ENCODE data around the gene MILR1.
A peak's percentile ranks its signal among the peaks of the same experiment; 100 is the strongest.

MILR1 gene, protein sequence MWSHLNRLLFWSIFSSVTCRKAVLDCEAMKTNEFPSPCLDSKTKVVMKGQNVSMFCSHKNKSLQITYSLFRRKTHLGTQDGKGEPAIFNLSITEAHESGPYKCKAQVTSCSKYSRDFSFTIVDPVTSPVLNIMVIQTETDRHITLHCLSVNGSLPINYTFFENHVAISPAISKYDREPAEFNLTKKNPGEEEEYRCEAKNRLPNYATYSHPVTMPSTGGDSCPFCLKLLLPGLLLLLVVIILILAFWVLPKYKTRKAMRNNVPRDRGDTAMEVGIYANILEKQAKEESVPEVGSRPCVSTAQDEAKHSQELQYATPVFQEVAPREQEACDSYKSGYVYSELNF

DNA sequence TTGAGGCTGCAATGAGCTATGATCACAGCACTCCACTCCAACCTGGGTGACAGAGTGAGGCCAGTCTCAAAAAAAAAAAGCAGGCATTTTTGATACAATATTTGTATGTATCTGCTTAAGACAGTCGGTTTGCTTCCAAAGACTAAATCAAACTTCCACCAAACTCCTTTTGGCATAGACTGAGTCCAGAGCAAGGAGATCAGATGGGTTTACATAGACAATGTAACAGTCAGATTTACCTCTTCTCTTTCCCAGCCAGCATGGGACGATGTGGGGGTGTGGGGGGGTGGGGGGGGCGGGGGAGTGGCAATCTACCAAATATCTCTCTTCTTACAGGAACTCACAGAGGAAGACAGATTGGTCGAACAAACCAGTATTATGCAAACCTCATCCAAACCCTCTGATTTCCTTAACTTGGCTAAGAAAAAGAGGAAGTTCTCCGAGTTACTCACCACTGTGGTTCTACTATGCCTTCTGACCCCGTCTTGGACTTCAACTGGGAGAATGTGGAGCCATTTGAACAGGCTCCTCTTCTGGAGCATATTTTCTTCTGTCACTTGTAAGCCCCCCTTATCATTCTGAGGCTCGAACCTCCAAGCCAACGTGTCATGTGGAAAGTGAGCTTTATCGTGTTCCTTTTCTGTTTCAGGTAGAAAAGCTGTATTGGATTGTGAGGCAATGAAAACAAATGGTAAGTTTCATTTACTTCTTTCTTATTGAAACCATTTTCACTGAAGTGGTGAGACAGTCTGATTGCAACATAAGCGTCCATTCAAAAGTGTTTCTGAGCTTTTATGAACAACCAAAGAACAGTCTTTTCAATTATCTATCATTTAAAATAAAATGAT lies at the start of gene MILR1:
MILR1 (plus strand) TSS at position 451 of the 848 bp plus-strand sequence; CDS start at position 505, 54 bp downstream.
- Histone ChIP-seq H3K27ac (peak within 1 kb of the TSS; percentile 91 to 99 (median 96)), H3K36me3 (peaks cover 21 to 40% (median 40%) of the 10 kb centered on the region in 11 experiments), H4K20me1 (no peaks in the 10 kb centered on the region), H3K9ac (peak within 1 kb of the TSS; percentile 84 to 96 (median 89)), H3K9me3 (replicated peaks in 1 of 11) (peaks cover 0 to 32% (median 6%) of the 10 kb centered on the region in 11 experiments; a peak in 8 of 22 replicates), H3K4me3 (peak within 1 kb of the TSS; percentile 51 to 76 (median 66)), H3K4me1 (peaks cover 58 to 82% (median 80%) of the 10 kb centered on the region in 10 experiments), H3K4me2 (peak within 1 kb of the TSS; percentile 84 to 99 (median 91)), H3K27me3 (no peaks in the 10 kb centered on the region)
- peak in 8 of 11 experiments; percentile 12 to 72 (median 44); a peak in 13 of 22 replicates for TF ChIP-seq Cebpa-rat (IDR thresholded peaks at IDR 0.05)

- Histone ChIP-seq H3K9ac (peak overlapping the region in 7 of 11 experiments; percentile 16 to 58 (median 45); a peak in 7 of 22 replicates), H3K4me3 (no peak overlapping the region), H3K4me1 (peaks cover 70 to 100% (median 87%) of the 10 kb centered on the region in 10 experiments), H3K27ac (peak overlapping the region; percentile 50 to 89 (median 81); a peak in 17 of 22 replicates), H3K9me3 (replicated peaks in 1 of 11) (peaks cover 0 to 11% (median 0%) of the 10 kb centered on the region in 11 experiments; a peak in 4 of 22 replicates), H3K36me3 (peaks cover 0 to 26% (median 0%) of the 10 kb centered on the region in 11 experiments; a peak in 4 of 22 replicates), H4K20me1 (no peaks in the 10 kb centered on the region; a peak in 1 of 22 replicates), H3K27me3 (no peaks in the 10 kb centered on the region), H3K4me2 (peak overlapping the region; percentile 71 to 93 (median 88))
- TF ChIP-seq Cebpa-rat (IDR thresholded peaks at IDR 0.05): no peak
These were observed 49.2 kb upstream of the MILR1 start for GRCh38 chr17:64399767-64400156.

- Histone ChIP-seq H3K27ac (peak overlapping the region; percentile 67 to 89 (median 81); a peak in 20 of 22 replicates), H3K9me3 (replicated peaks in 1 of 11) (peaks cover 0 to 11% (median 0%) of the 10 kb centered on the region in 11 experiments; a peak in 4 of 22 replicates), H3K4me2 (peak overlapping the region; percentile 71 to 93 (median 88)), H4K20me1 (no peaks in the 10 kb centered on the region; a peak in 1 of 22 replicates), H3K4me3 (0 out of 20 replicates have a peak overlapping the region, but pooled peaks of 1 of the 10 experiments have one; percentile 1), H3K36me3 (peaks cover 0 to 26% (median 0%) of the 10 kb centered on the region in 11 experiments; a peak in 4 of 22 replicates), H3K4me1 (peaks cover 79 to 100% (median 92%) of the 10 kb centered on the region in 10 experiments), H3K27me3 (no peaks in the 10 kb centered on the region), H3K9ac (peak overlapping the region in 8 of 11 experiments; percentile 3 to 70 (median 56); a peak in 8 of 22 replicates)
- no peak for TF ChIP-seq Cebpa-rat (IDR thresholded peaks at IDR 0.05)
These were observed 48.3 kb upstream of the MILR1 start for GRCh38 chr17:64400642-64401041.

DNA sequence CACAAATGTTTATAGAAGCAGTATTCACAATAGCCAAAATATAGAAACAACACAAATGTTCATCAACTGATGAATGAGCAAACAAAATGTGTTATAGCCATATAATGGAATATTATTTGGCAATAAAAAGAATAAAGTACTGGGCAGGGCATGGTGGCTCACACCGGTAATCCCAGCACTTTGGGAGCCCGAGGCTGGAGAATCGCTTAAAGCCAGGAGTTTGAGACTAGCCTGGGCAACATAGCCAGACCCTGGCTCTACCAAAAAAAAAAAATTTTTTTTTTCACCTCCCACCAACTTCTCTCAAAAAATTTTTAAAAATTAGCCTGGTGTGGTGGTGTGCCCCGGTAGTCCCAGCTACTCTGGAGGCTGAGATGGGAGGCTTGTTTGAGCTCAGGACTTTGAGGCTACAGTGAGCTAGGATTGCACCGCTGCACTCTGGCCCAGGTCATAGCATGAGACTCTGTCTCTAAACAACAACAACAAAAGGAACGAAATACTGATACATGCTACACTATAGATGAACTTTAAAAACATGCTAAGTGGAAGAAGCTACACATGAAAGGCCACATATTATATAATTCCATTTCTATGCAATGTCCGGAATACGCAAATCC lies 47.6 kb upstream of the MILR1 start:
- peak overlapping the region in 2 of 10 experiments; percentile 7 to 33; a peak in 2 of 20 replicates for H3K4me3 ChIP-seq
- no peak for TF ChIP-seq Cebpa-rat (IDR thresholded peaks at IDR 0.05)
- peak overlapping the region; percentile 71 to 93 (median 88) for H3K4me2 ChIP-seq
- H3K27ac ChIP-seq: peak overlapping the region; percentile 62 to 89 (median 81)
- no peaks in the 10 kb centered on the region for H3K27me3 ChIP-seq
- peaks cover 0 to 29% (median 0%) of the 10 kb centered on the region in 11 experiments; a peak in 4 of 22 replicates for H3K36me3 ChIP-seq
- H3K9ac ChIP-seq: peak overlapping the region in 8 of 11 experiments; percentile 3 to 70 (median 62); a peak in 10 of 22 replicates
- peaks cover 80 to 100% (median 95%) of the 10 kb centered on the region in 10 experiments for H3K4me1 ChIP-seq
- no peaks in the 10 kb centered on the region; a peak in 1 of 22 replicates for H4K20me1 ChIP-seq
- peaks cover 0 to 11% (median 0%) of the 10 kb centered on the region in 11 experiments; a peak in 4 of 22 replicates for H3K9me3 ChIP-seq (replicated peaks in 1 of 11)

DNA sequence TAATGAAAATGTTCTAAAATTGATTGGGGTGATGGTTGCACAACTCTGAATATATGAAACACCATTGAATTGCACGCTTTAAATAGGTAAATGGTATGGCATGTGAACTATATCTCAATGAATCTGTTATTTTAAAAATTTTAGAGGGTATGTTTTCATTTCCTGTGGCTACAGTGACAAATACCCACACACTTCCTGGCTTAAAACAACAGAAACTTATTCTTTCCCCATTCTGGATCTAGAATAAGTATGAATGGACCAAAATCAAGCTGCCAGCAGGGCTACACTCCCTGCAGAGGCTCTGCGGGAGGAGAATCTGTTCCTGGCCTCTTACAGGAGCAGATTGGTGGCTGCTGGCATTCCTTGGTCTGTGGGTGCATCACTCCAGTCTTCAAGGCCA lies 47.0 kb upstream of the MILR1 start:
- Histone ChIP-seq H3K36me3 (peaks cover 0 to 32% (median 0%) of the 10 kb centered on the region in 11 experiments; a peak in 4 of 22 replicates), H3K9ac (peak overlapping the region in 9 of 11 experiments; percentile 4 to 70 (median 60); a peak in 12 of 22 replicates), H3K27me3 (no peaks in the 10 kb centered on the region), H3K4me3 (peak overlapping the region in 2 of 10 experiments; percentile 7 to 33; a peak in 2 of 20 replicates), H3K27ac (peak overlapping the region; percentile 62 to 89 (median 81); a peak in 21 of 22 replicates), H3K4me1 (peaks cover 80 to 100% (median 96%) of the 10 kb centered on the region in 10 experiments), H3K4me2 (peak overlapping the region; percentile 71 to 93 (median 88)), H3K9me3 (replicated peaks in 1 of 11) (peaks cover 0 to 11% (median 0%) of the 10 kb centered on the region in 11 experiments; a peak in 4 of 22 replicates), H4K20me1 (no peaks in the 10 kb centered on the region; a peak in 1 of 22 replicates)
- 0 out of 22 replicates have a peak, but pooled peaks of 1 of the 11 experiments have one; percentile 28 for TF ChIP-seq Cebpa-rat (IDR thresholded peaks at IDR 0.05)

DNA sequence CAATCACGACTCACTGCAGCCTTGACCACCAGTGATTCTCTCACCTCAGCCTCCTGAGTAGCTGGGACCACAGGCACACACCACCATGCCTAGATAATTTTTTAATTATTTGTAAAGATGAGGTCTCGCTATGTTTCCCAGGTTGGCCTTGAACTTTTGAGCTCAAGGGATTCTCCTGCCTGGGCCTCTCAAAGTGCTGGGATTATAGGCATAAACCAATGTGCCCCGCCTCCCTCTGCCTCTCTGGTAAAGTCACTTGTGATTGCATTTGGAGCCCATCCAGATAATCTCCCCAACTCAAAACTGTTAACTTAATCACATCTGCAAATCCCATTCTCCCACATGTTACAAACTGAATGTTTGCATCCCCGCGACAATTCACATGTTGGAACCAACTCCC lies 46.4 kb upstream of the MILR1 start:
- Histone ChIP-seq H3K9ac (peak overlapping the region in 10 of 11 experiments; percentile 4 to 70 (median 58); a peak in 13 of 22 replicates), H3K4me2 (peak overlapping the region; percentile 71 to 93 (median 88); a peak in 21 of 22 replicates), H3K27ac (peak overlapping the region; percentile 62 to 89 (median 81); a peak in 21 of 22 replicates), H3K27me3 (no peaks in the 10 kb centered on the region), H4K20me1 (no peaks in the 10 kb centered on the region; a peak in 1 of 22 replicates), H3K4me3 (peak overlapping the region in 1 of 10 experiments; percentile 33; a peak in 1 of 20 replicates), H3K9me3 (replicated peaks in 1 of 11) (peaks cover 0 to 11% (median 0%) of the 10 kb centered on the region in 11 experiments; a peak in 4 of 22 replicates), H3K4me1 (peaks cover 80 to 100% (median 99%) of the 10 kb centered on the region in 10 experiments), H3K36me3 (peaks cover 0 to 31% (median 0%) of the 10 kb centered on the region in 11 experiments; a peak in 4 of 22 replicates)
- no peak for TF ChIP-seq Cebpa-rat (IDR thresholded peaks at IDR 0.05)

- Histone ChIP-seq H3K9me3 (replicated peaks in 1 of 11) (peaks cover 0 to 11% (median 0%) of the 10 kb centered on the region in 11 experiments; a peak in 4 of 22 replicates), H3K27me3 (no peaks in the 10 kb centered on the region), H3K4me1 (peaks cover 66 to 99% (median 95%) of the 10 kb centered on the region in 10 experiments), H3K9ac (peak overlapping the region; percentile 27 to 70 (median 65); a peak in 19 of 22 replicates), H3K4me3 (no peak overlapping the region), H4K20me1 (no peaks in the 10 kb centered on the region; a peak in 1 of 22 replicates), H3K4me2 (peak overlapping the region; percentile 34 to 93 (median 88)), H3K27ac (peak overlapping the region; percentile 62 to 89 (median 81)), H3K36me3 (peaks cover 0 to 26% (median 0%) of the 10 kb centered on the region in 11 experiments; a peak in 4 of 22 replicates)
- no peak for TF ChIP-seq Cebpa-rat (IDR thresholded peaks at IDR 0.05)
These were observed 44.9 kb upstream of the MILR1 start for GRCh38 chr17:64403881-64404460.

Measured in BLaER1 treated with 17β-estradiol and CSF1 and Interleukin-3, amounts not matched to agents 10 nM and 100 nM (cell line).